ENCODE results near the gene DPM1.

Gene DPM1

DNA sequence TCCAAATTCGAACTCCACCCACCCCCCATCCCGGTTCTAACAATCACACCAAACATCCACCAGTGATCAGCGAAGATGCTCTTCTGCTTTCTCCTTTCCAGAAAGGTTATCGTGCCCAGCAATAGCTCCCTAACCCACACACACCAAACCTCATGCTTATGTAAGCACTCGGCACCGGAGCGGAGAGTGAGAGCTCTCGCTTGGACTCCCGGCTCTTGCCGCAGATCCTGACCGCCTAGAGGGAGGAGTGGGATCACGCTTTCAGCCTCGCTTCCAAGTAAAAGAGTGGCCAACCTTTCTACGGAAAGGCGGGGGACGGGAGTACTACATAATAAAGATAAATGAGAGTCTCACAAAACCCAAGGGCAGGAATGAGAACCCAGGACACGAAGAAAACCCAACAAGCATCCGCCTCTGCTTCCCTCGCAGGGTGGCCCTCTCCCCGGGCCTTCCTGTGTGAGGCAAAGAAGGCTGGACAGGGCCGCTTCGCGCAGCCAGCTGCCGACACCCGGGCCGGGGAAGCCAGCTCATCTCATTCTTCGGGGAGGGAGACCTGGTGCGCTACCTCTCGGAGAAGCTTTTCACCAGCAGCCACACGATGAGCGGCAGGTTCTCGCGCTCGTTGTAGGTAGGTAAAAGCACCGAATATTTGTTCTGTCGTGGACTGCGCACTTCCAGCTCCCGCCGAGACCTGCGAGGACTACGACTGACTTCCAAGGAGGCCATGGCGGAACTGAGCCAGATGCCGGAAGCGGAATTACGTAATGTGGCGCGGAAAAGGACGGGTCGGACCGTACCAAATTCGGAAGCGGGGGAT, at the start of gene DPM1:
TSS of gene DPM1 (minus strand) at position 735 of the 817 bp plus-strand sequence. CDS start at position 726, 9 bp downstream.
- DNase-seq: peak; percentile 80

- DNase-seq: no peak
These were observed 46.9 kb upstream of the DPM1 start for GRCh38 chr20:51005214-51005613.

DNA sequence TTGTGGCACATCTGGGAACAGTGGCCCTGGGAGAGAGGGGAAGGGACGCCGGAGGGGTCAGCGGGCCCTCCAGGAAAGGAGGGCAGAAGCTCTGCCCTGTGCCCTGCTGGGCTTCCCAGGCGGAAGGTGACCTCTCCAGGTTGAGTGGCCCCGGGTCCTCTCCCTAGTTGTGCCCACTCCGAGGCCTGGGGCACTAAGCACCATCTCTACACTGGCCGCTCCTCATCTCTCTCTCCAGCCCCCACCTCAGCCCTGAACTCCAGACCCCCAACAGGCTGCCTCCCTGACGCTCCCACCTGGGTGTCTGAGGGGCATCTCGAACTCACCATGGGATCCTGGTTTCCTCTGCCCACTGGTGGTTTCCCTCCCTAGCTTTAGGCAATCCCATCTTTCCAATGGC, 46.4 kb upstream of the DPM1 start:
- DNase-seq: no peak

- no peak for DNase-seq
These were observed 46.0 kb upstream of the DPM1 start for GRCh38 chr20:51004305-51004727.

DNA sequence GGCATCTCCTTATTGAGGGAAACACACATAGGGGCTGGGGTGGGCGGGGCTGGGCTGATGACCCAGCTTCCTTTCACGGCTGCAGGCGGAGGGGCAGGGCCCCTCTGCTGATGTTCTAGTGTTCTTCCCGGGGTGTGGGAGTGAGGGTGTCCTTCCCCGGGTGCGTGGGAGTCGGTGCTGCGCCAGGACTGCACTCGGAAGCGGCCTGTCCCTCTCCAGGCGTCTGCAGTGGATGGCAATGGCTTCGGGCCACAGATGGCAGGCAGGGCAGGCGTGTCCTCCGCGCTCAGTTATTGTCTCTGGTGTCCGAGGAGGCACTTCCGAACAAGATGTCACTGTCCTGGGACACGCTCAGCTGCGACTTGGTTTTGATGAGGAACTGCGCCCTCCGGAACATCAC, 45.4 kb upstream of the DPM1 start:
- DNase-seq: no peak

DNA sequence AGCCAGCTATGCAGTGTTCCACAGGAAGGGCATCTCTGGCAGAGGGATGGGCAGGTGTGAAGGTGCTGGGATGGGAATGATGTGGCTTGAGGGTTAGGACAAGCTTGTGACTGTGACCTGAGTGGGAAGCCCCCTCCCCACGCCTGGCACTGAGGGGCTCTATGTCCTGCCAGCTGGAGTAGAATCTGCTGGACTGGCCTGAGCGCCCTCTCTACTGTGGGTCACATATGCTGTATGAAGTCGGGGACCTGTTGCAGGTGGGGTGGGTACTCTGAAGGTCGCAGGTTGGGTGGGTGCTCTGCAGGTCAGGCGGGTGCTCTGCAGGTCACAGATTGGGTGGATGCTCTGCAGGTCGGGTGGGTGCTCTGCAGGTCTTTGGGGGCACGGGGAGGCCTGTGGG, 44.3 kb upstream of the DPM1 start:
- no peak for DNase-seq

DNA sequence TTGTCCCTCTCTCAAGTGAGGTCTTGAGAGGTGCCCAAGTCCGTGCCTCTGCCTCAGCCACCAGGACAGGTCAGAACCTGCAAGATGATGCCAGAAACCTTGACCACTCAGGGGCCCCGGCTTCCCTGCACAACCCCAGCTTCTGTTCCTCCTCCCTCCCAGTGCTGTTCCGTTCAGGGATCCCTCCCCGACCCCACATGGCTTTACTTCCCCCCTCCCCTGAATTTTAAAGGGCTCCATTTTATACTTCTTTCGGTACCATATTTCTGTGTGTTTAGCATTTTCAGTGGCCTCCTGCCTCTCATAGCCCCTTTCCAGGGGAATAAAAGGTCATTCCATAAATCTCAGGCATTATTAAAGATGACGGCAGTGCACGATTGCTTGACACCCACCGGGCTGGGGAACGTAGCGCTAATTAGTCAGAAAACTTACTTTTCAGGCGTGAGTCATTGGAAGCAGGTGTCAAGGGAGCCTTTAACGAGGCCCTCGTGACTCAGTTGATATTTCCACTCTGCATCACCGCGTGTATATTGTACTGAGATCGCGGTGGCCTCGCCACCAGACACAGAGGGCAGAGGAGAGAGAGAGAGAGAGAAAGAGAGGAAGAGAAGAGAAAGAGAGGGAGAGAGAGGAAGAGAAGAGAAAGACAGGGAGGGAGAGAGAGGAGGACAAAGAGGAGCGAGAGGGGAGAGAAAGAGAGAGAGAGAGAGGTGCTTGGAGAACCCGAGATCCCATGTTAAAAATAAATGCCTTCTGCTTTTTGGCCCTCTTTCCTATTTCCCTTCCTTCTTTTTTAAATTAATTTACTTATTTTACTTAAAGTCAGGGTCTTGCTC, 43.3 kb upstream of the DPM1 start:
- no peak for DNase-seq

DNA sequence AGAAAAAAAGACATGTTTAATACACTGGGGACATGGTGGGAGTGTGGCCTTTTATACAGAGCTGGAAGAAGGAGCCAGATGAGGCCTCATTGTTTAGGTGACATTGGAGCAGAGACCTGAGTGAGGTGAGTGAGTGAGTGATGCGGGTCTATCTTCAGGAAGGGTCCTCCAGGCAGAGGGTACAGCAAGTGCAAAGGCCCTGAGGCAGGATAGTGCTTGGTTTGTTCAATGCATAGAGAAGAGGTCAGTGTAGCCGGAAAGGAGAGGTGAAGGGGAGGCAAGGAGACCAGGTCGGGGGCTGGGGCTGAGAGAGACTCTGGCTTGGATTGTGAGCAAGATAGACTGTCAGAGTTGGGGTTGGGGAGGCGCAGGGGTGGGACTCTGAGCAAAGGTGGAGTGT, 41.0 kb upstream of the DPM1 start:
- DNase-seq: no peak

- DNase-seq: no peak
These were observed 38.9 kb upstream of the DPM1 start for GRCh38 chr20:50996901-50997865.

DNA sequence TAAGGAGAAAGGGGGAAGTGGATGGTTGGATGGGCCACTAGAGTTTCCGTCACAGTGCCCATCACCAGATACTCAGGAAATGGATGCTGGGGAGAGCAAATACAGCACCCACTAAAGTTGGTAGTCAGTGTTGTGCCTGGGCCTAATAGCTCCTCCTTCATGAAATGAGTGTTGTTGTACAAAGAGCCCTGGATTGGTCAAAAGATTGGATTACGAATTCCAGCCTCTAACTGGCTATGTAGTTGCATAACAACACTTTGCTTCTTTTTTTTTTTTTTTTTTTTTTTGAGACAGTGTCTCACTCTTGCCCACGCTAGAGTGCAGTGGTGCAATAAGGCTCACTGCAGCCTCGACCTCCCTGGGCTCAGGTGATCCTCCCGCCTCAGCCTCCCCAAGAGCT, 37.2 kb upstream of the DPM1 start:
- no peak for DNase-seq

DNA sequence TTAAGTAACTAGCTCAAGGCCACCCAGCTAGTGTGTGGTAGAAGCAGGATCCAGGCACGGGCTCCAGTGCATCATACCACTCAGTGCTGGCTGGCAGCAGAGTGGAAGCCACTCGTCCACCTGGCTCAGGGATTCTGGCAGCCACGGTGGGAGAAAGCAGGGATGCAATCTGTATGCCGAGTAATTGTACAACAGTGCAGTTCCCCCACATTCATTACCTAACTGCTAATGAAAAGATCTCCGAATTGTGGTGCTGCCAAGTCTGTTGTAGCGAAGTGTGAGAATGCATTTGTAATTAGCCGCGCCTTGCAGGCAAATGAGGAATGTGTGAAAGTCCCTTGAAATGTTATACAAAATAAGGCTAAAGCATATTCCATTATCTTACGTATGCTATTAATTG, 35.5 kb upstream of the DPM1 start:
- no peak for DNase-seq

GRCh38 chr20:50992733-50993457, 34.6 kb upstream of the DPM1 start:
- DNase-seq: no peak

DNA sequence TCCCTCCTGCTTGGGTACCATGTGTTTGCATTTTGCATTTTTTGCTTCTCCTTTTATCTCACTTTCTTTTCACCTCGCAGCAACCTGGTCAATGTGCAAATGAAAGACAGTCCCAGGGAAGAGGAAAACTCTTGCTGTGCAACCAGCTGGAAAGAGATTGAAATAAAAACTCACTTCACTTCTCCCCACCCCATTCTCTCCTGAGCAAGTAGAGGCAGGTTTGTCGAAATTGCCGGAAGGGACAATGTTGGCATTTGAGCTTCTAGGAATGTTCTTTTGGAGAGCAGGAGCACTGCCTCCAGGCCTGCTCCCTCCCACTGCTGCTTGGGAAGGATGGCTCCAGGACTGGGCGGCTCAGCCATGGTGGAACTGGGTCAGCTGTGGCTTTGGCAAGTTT, 34.0 kb upstream of the DPM1 start:
- DNase-seq: no peak

DNA sequence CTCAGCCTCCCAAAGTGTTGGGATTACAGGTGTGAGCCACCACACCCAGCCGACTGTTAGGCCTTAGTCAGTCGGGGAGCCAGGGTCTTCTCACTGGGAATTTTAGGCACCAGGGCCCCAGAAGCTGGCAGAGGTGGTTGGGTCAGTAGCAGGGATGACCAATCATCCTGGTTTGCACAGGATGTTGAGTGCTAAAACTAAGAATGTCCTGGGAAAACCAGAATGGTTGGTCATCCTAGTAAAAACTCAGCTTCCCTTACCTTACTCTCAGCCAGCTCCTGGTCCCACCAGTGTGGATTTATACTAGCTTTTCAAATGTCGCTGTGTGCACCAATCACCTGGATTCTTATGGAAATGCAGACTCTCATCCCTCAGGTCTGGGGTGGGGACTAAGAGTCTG, 32.7 kb upstream of the DPM1 start:
- no peak for DNase-seq

DNA sequence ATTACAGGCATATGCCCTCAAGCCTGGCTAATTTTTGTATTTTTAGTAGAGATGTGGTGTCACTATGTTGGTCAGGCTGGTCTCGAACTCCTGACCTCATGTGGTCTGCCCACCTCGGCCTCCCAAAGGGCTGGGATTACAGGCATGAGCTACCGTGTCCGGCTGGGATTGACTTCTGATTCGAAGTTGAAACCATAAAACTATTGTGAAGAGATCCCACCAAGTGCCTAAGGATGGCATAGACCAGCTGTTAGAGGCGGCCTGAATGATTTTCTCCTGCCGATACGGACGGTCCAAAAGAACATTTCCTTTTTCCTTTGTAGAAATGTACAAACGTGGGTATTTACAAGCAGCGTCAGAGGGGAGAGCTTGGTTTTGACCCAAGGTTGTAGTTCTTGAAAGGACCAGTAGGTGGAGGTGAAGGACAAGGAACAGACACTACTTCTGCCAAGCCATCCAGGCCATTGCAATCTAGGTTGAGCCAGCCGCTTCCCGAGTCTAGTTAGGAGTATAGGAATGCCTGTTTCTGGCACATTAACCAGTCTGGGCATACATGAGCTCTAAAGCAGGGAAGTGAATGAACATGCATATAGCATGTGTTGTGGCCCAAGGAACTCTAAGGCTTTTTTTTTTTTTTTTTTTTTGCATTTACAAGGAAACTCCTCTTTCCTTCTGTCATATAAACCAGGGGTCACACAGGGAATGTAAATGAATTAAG, 29.3 kb upstream of the DPM1 start:
- peak; percentile 23 for DNase-seq

DNA sequence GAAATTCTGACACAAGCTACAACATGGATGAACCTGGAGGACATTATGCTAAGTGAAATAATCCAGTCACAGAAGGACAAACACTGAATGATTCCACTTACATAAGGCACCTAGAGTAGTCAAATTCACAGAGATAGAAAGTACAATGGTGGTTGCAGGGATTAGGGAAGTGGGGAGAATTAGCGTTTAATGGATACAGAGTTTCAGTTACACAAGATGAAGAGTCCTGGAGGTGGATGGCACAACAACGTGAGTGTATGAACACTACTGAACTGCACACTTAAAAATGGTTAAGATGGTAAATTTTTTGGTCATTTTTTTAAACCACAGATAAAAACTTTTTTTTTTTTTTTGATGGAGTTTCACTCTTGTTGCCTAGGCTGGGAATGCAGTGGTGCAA, 25.0 kb upstream of the DPM1 start:
- DNase-seq: no peak

GRCh38 chr20:50982363-50982762, 24.0 kb upstream of the DPM1 start:
- DNase-seq: no peak

DNA sequence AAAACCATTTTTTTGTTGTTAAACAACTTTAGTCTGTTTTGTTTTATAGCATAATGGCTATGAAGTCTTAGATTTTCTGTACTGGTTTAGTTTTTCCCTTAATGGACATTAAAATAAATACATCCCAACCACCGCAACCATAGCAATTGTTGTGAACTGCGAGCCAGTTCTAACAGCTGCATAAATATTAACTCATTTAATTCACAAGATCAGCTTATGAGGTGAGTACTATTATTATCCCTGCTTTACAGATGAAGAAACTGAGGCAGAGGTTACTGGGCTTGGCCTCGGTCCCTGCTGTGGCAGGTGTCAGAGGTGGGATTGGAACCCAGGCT, 23.3 kb upstream of the DPM1 start:
- DNase-seq: no peak

DNA sequence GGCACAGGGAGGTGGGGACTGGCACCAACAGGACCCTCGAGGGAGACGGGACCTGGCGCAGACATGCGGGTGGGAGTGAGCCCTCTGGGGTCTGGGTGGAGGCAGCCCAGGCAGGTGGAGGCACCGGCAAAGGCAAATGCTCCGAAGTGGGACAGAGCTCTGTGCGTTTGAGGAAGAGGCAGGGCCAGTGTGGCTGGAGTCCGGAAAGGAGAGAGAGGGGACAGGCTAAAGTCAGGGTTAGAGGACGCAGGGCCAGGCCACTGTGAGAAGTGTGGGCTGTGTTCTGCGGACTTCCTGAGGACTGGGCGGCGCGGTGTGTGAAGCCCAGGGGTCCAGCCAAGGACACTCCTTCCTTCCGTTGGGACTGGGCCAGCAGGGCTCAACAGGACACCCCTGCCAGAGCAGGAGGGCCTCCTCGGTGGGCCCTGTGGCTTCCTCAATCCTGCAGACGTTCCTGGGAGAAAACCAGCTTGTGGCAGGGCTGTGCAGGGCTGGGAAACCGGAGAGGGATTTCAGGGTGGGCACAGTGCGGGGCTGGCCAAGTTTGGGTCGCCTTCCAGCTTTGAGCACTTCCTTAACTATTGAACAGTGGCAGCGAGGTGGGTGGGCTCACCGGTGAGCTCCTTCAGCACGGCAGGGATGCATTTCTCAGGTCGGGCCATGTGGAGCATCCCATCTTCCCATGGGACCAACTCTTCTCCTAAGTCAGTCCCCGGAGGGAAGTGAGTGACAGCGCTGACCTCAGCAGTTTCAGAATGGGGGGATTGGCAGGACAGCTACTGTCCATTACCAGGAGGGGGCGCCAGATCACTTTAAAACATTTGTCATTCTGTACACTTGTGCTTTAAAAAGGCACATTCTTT, 22.8 kb upstream of the DPM1 start:
- DNase-seq: peak; percentile 8

DNA sequence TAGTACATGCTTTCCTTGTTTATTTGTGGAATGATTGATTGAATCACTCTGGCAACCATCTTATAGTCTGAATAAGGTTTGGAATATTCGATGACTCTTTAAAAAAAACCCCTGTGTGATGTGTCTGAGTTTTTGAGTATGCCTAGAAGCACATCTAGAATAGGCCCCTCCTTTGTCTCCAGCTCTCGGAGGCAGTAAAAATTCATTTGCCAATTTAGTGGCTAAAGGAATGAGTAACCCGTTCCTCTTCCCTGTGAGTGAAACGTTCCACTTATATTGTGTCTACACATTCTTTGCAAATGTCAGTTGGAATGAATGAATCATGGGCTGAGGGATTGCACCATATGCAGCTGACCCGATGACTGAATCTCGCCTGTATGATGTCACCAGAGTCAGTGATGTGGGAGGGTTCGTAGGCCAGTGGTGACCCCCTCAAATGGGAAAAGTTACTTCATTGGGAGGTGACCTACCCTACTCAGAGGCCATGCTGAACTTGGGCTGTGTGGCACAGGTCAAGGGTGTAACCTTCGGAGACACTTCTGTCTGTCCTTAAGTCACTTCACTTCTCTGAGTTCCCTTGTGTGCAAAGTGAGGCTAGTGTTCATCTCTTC, 21.8 kb upstream of the DPM1 start:
- DNase-seq: no peak

All from activated effector memory CD4-positive, alpha-beta T cell treated with Interleukin-2 at 50 U/mL for 16 hours (primary cell).